Measurements from ENCODE around the gene CRYAB. TPM values are rescaled to one million over a fixed set of nuclear protein-coding genes. Genes with fewer than 3 reads are reported as not detected.
"Not testable (repeated sequence)": the region's sequence is repeated elsewhere in the genome, so short reads cannot be mapped to it uniquely, and the experiment has no call there.

The CRYAB gene
- total RNA-seq, 2 experiments from 2014 or later = not detected

GRCh38 chr11:111942829-111943228, 31.3 kb upstream of the CRYAB start:
- CTCF ChIA-PET = interaction anchor here (0.6 to 1.4 kb wide), 7 partner anchors 11 to 1596 kb away, joined by 3 to 6 read pairs (median 3); no protein-coding TSS in a partner anchor
- H3K4me1 Mint-ChIP-seq = peaks cover 29% of the 10 kb centered on the region
- no peaks in the 10 kb centered on the region for H3K9me3 Mint-ChIP-seq
- H3K27ac Mint-ChIP-seq = no peak overlapping the region
- POLR2A ChIA-PET = no interaction called here
- H3K4me3 Mint-ChIP-seq = no peak overlapping the region
- no peak for DNase-seq
- H3K27me3 Mint-ChIP-seq = no peaks in the 10 kb centered on the region
- H3K36me3 Mint-ChIP-seq (ENCODE audit: low read depth) = no peaks in the 10 kb centered on the region

DNA sequence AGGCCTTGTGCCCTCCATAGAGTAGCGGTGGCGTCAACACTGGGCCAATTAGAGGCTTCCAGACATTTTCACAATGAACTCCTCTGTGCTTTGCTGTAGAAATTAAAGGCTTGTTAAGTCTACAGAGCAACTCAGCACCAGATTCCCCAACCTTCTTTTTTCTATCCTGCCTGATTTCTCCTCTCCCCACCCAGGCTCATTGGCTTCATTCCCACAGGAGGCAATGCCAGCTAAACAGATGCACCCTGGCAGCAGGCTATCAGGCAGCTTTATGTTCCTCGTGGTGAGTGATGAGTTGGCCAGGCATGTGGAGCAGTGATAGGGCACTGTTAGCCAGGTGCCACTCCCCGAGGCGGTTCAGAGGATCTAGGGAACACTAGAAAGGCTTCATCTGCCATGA, 30.4 kb upstream of the CRYAB start:
- no peaks in the 10 kb centered on the region for H3K9me3 Mint-ChIP-seq
- H3K36me3 Mint-ChIP-seq (ENCODE audit: low read depth) = no peaks in the 10 kb centered on the region
- H3K27ac Mint-ChIP-seq = no peak overlapping the region
- H3K27me3 Mint-ChIP-seq = no peaks in the 10 kb centered on the region
- ChIA-PET POLR2A (no interaction called here), CTCF (interaction anchor here (0.6 to 1.8 kb wide), 8 partner anchors 10 to 540 kb away, joined by 3 to 12 read pairs (median 4); no protein-coding TSS in a partner anchor)
- H3K4me1 Mint-ChIP-seq = peaks cover 35% of the 10 kb centered on the region
- no peak overlapping the region for H3K4me3 Mint-ChIP-seq
- DNase-seq = no peak

DNA sequence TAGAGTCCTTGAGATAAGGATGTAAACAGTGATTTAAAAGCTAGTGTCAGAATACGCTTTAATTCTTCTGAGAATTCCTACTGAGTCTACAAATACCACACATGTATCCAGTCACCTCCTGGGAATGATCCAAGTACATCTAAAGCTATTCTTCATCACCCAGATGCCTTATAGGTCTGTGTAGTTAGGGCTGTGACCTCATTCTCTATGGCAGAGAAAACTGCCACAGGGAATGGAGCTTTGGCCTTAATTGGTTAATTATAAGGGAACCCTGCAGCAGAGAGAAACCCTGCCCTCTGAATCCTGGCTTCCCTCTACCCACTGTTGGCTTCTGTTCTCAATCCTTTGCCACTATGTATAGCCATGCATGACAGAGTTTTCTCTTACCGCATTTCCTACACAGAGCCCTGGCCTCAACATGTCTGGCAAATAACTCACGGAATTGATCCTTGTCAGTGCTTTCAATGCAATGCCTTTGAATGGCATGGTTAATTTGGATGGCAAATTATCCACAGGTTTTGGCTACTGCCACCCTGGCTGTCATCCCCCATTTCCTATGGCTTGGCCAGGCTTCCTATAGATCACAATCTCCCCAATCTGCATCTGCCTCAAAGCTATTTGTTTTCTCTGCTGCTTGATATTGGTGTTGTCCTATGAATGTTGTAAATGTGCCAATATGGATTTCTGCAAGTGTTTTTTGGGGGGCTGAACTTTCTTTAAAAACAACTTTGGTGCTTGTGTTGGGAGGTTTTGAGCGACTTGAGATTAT, 28.4 kb upstream of the CRYAB start:
- H3K4me3 Mint-ChIP-seq = no peak overlapping the region
- peaks cover 50% of the 10 kb centered on the region for H3K4me1 Mint-ChIP-seq
- DNase-seq = no peak
- ChIA-PET POLR2A (no interaction called here), CTCF (interaction anchor here (0.5 to 2.4 kb wide), 7 partner anchors 8 to 118 kb away, joined by 3 to 12 read pairs (median 7); no protein-coding TSS in a partner anchor)
- no peaks in the 10 kb centered on the region for H3K27me3 Mint-ChIP-seq
- no peaks in the 10 kb centered on the region for H3K9me3 Mint-ChIP-seq
- H3K36me3 Mint-ChIP-seq (ENCODE audit: low read depth) = no peaks in the 10 kb centered on the region
- no peak overlapping the region for H3K27ac Mint-ChIP-seq

DNA sequence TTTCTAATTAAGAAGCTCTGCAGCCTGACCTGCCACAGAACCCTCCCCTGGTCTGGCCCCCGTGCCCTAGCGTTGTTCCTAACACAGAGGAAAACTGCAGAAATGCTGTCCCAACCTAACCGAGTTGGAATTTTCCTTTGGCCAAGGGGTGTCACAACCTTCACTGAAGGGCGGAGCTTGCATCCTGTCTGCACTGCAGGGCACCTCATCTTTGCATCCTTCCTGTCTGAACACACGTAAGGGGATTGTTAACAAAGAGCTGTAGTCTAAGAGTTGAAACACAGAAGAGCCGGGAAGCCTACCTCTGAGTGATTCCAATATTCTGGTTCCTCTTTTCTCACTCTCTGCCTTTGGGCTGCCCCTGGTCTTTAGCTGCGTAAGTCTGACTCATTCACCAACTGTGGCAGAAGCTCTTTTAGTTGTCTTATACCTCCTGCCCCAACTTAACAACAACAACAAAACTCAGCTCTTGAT, 27.2 kb upstream of the CRYAB start:
- Mint-ChIP-seq H3K27ac (peak overlapping the region; percentile 82), H3K36me3 (ENCODE audit: low read depth) (no peaks in the 10 kb centered on the region), H3K27me3 (no peaks in the 10 kb centered on the region), H3K4me3 (peak overlapping the region; percentile 81), H3K4me1 (peaks cover 41% of the 10 kb centered on the region), H3K9me3 (no peaks in the 10 kb centered on the region)
- peak; percentile 29 for DNase-seq
- ChIA-PET POLR2A (interaction anchor here (0.6 kb wide), 1 partner anchor 9 kb away, joined by 5 read pairs; no protein-coding TSS in a partner anchor), CTCF (interaction anchor here (1.3 to 2.4 kb wide), 4 partner anchors 11 to 43 kb away, joined by 5 to 10 read pairs (median 8); no protein-coding TSS in a partner anchor)

DNA sequence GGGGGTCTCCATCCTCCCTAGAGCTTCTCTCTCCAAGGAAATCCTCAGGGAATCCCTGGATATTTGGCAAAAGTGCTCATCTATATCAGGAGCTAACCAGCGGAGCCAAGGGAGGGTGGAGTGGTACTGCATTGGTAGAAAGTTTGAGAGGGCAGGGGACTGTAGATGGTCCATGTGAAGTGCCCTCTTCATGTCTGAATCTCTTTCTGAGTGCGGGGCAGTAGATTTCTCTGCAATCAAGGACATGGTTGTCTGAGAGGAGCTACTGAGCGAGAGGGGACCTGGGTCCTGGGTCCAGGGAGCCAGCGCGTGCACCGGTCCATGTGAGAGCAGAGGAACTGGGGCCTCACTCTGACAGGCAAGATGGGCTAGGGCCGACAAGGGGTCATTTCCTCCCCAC, 26.3 kb upstream of the CRYAB start:
- Mint-ChIP-seq H3K9me3 (no peaks in the 10 kb centered on the region), H3K4me1 (peaks cover 41% of the 10 kb centered on the region), H3K27ac (peak overlapping the region; percentile 82), H3K4me3 (peak overlapping the region; percentile 81), H3K27me3 (no peaks in the 10 kb centered on the region), H3K36me3 (ENCODE audit: low read depth) (no peaks in the 10 kb centered on the region)
- ChIA-PET POLR2A (no interaction called here), CTCF (interaction anchor here (0.9 to 2.4 kb wide), 5 partner anchors 11 to 77 kb away, joined by 3 to 10 read pairs (median 5); no protein-coding TSS in a partner anchor)
- DNase-seq = no peak

GRCh38 chr11:111937461-111937769, 25.8 kb upstream of the CRYAB start:
- H3K27ac Mint-ChIP-seq = peak overlapping the region; percentile 82
- CTCF ChIA-PET = interaction anchor here (0.9 to 2.4 kb wide), 4 partner anchors 11 to 77 kb away, joined by 3 to 10 read pairs (median 5); no protein-coding TSS in a partner anchor
- H3K27me3 Mint-ChIP-seq = no peaks in the 10 kb centered on the region
- POLR2A ChIA-PET = no interaction called here
- H3K4me1 Mint-ChIP-seq = peaks cover 44% of the 10 kb centered on the region
- H3K4me3 Mint-ChIP-seq = peak overlapping the region; percentile 81
- DNase-seq = no peak
- H3K9me3 Mint-ChIP-seq = no peaks in the 10 kb centered on the region
- H3K36me3 Mint-ChIP-seq (ENCODE audit: low read depth) = no peaks in the 10 kb centered on the region

- Mint-ChIP-seq H3K27ac (no peak overlapping the region), H3K4me1 (peaks cover 44% of the 10 kb centered on the region), H3K36me3 (ENCODE audit: low read depth) (no peaks in the 10 kb centered on the region), H3K4me3 (peak overlapping the region; percentile 81), H3K27me3 (no peaks in the 10 kb centered on the region), H3K9me3 (no peaks in the 10 kb centered on the region)
- POLR2A ChIA-PET = interaction anchor here (0.8 kb wide), 1 partner anchor 64 kb away, joined by 4 read pairs; the partner anchor contains the start of gene ALG9
- CTCF ChIA-PET = interaction anchor here (0.6 to 3.0 kb wide), 6 partner anchors 8 to 46 kb away, joined by 3 to 12 read pairs (median 4); no protein-coding TSS in a partner anchor
- DNase-seq = no peak
These were observed 24.5 kb upstream of the CRYAB start for GRCh38 chr11:111936040-111936540.

DNA sequence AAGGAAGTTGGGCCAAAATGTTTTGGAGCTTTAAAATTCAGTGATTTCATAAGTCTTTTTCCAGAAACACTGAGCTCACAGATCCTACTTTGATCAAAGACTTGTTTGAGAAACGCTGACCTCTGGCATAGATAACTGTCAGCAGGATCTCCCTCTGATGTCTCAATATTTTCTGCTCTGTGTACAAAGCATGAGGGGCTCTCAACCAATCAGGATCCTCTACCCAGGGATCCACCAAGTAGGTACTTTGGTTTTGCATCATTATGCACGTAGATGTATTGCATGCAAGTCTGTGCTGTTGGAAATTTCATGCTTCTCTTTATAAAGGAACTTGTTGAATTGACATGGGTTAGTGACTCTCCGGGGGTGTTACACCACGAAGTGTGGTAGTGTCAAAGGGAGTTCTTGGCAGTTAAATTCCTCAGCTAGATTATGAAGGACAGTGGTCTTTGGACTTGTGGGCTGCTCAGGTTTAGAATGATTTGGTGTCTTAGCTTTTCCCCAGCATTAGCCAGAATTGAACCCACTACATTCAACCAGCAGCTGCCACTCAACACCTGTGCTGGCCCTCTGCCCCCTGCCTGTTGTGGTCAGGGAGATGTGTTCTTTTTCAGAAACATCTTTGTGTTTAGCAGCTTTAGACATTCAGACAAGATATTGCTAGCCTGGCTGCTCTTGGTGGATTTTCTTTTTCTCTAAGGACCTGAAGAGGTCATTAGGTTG, 23.9 kb upstream of the CRYAB start:
- H3K27ac Mint-ChIP-seq = peak overlapping the region; percentile 10
- no peak for DNase-seq
- no peaks in the 10 kb centered on the region for H3K36me3 Mint-ChIP-seq (ENCODE audit: low read depth)
- ChIA-PET CTCF (interaction anchor here (0.6 to 3.0 kb wide), 7 partner anchors 9 to 47 kb away, joined by 3 to 12 read pairs (median 5); no protein-coding TSS in a partner anchor), POLR2A (interaction anchor here (0.7 kb wide), 1 partner anchor 11 kb away, joined by 6 read pairs; no protein-coding TSS in a partner anchor)
- no peak overlapping the region for H3K4me3 Mint-ChIP-seq
- no peaks in the 10 kb centered on the region for H3K9me3 Mint-ChIP-seq
- H3K4me1 Mint-ChIP-seq = peaks cover 44% of the 10 kb centered on the region
- no peaks in the 10 kb centered on the region for H3K27me3 Mint-ChIP-seq

DNA sequence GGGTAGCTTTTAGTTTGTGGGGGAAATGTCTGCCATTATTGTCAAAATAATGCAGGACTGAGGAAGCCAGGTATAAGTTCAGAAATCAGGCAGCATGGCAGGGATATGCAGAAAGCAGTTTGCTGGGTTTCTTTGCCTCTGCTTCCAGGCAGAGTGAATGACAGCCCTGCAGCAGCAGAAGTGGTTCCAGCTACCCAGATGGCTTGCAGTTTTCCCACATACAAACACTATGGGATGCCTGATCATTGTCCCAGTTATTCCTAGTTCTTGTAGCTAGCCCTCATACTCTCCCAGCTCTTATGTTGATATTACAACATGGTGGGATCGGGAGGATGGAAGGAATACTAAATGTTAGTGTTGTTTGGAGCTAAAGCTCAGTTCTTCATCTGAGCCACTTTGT, 22.7 kb upstream of the CRYAB start:
- Mint-ChIP-seq H3K4me3 (no peak overlapping the region), H3K4me1 (peaks cover 43% of the 10 kb centered on the region), H3K27me3 (no peaks in the 10 kb centered on the region), H3K27ac (no peak overlapping the region), H3K9me3 (no peaks in the 10 kb centered on the region), H3K36me3 (ENCODE audit: low read depth) (no peaks in the 10 kb centered on the region)
- ChIA-PET CTCF (interaction anchor here (0.9 to 3.0 kb wide), 4 partner anchors 9 to 64 kb away, joined by 3 to 12 read pairs (median 3); no protein-coding TSS in a partner anchor), POLR2A (no interaction called here)
- DNase-seq = no peak

- no peaks in the 10 kb centered on the region for H3K36me3 Mint-ChIP-seq (ENCODE audit: low read depth)
- POLR2A ChIA-PET = no interaction called here
- DNase-seq = no peak
- no peaks in the 10 kb centered on the region for H3K27me3 Mint-ChIP-seq
- no peak overlapping the region for H3K4me3 Mint-ChIP-seq
- CTCF ChIA-PET = interaction anchor here (0.9 to 3.0 kb wide), 4 partner anchors 9 to 63 kb away, joined by 3 to 12 read pairs (median 3); no protein-coding TSS in a partner anchor
- no peak overlapping the region for H3K27ac Mint-ChIP-seq
- peaks cover 39% of the 10 kb centered on the region for H3K4me1 Mint-ChIP-seq
- no peaks in the 10 kb centered on the region for H3K9me3 Mint-ChIP-seq
These were observed 22.3 kb upstream of the CRYAB start for GRCh38 chr11:111933872-111934271.

- H3K36me3 Mint-ChIP-seq (ENCODE audit: low read depth); H3K9me3 Mint-ChIP-seq; H3K27ac Mint-ChIP-seq; H3K4me3 Mint-ChIP-seq; H3K27me3 Mint-ChIP-seq; POLR2A ChIA-PET; DNase-seq: not testable (repeated sequence)
- H3K4me1 Mint-ChIP-seq = peaks cover 32% of the 10 kb centered on the region
- CTCF ChIA-PET = interaction anchor here (1.0 kb wide), 1 partner anchor 63 kb away, joined by 3 read pairs; no protein-coding TSS in a partner anchor
These were observed 21.6 kb upstream of the CRYAB start for GRCh38 chr11:111933176-111933575.

- ChIA-PET CTCF (interaction anchor here (0.7 to 2.4 kb wide), 7 partner anchors 9 to 153 kb away, joined by 3 to 12 read pairs (median 7); partner anchors contain the start of gene C11orf52), POLR2A (no interaction called here)
- H3K27me3 Mint-ChIP-seq = no peaks in the 10 kb centered on the region
- H3K4me1 Mint-ChIP-seq = peaks cover 27% of the 10 kb centered on the region
- DNase-seq = no peak
- H3K36me3 Mint-ChIP-seq (ENCODE audit: low read depth) = no peaks in the 10 kb centered on the region
- no peaks in the 10 kb centered on the region for H3K9me3 Mint-ChIP-seq
- H3K27ac Mint-ChIP-seq = no peak overlapping the region
- no peak overlapping the region for H3K4me3 Mint-ChIP-seq
These were observed 21.0 kb upstream of the CRYAB start for GRCh38 chr11:111932611-111932950.

Data from activated CD4-positive, alpha-beta T cell treated with anti-CD3 and anti-CD28 coated beads, Interleukin-2, amount 10 ng/mL, durations not matched to agents 7 days and 5 days (primary cell).